ENCODE measurements around the gene COG1. TPM values are rescaled to one million over a fixed set of nuclear protein-coding genes. Genes with fewer than 3 reads are reported as not detected.

COG1 gene
- total RNA-seq, 1 experiment from 2014 or later: 41.2 TPM

GRCh38 chr17:73165616-73166404 lies 27.0 kb upstream of the COG1 start:
- in situ Hi-C loops (cut with HindIII; ENCODE audit: low pct_unique_long_range_greater_than_20kb, low sequenced_read_pairs) (no loop called here), intact Hi-C loops (cut with micrococcal nuclease; ENCODE audit: unreplicated experiment) (no loop called here)
- H3K4me1 ChIP-seq (ENCODE audit: control insufficient read depth, insufficient read depth, low read length): peaks cover 18% of the 10 kb centered on the region
- H3K27ac ChIP-seq (ENCODE audit: low read length): peak overlapping the region; percentile 25; the same call in 1 of the 2 replicates
- ChIA-PET CTCF (interaction anchor here (0.6 to 1.5 kb wide), 4 partner anchors 9 to 953 kb away, joined by 3 to 5 read pairs (median 4); no protein-coding TSS in a partner anchor), POLR2A (interaction anchor here (0.6 to 0.7 kb wide), 2 partner anchors 33 to 181 kb away, joined by 5 to 14 read pairs; no protein-coding TSS in a partner anchor)
- BruUV-seq (replicated peaks): no TSS peak
- TF ChIP-seq CTCF (IDR thresholded peaks at IDR 0.05): no peak
- no peak for TF ChIP-seq POLR2AphosphoS5 (IDR thresholded peaks at IDR 0.05; ENCODE audit: low read depth, low read length)
- TF ChIP-seq SIN3A (IDR thresholded peaks at IDR 0.05; ENCODE audit: borderline replicate concordance, insufficient read depth, low read depth, low read length): no peak
- no peak for TF ChIP-seq TCF7L2 (IDR thresholded peaks at IDR 0.05; ENCODE audit: low read depth, low read length)
- no peak for TF ChIP-seq REST (IDR thresholded peaks at IDR 0.05; ENCODE audit: insufficient read depth in 1 of 2, low read depth in 2 of 2, low read length in 1 of 2)
- ATAC-seq (peak; percentile 26; the same call in 1 of the 2 replicates), DNase-seq (ENCODE audit: low read depth, low spot score) (no peak)
- peak overlapping the region; percentile 44 to 66 for H3K4me3 ChIP-seq (ENCODE audit: low read depth in 2 of 2, low read length in 2 of 2)
- H3K9me3 ChIP-seq (ENCODE audit: control insufficient read depth, insufficient read depth, low read depth, low read length): no peaks in the 10 kb centered on the region
- H3K36me3 ChIP-seq (ENCODE audit: control insufficient read depth, insufficient read depth, low read length): no peaks in the 10 kb centered on the region
- no peaks in the 10 kb centered on the region for H3K27me3 ChIP-seq (ENCODE audit: control insufficient read depth, insufficient read depth, low read length)

GRCh38 chr17:73166731-73167581 lies 25.9 kb upstream of the COG1 start:
- in situ Hi-C loops (cut with HindIII; ENCODE audit: low pct_unique_long_range_greater_than_20kb, low sequenced_read_pairs): no loop called here

More at GRCh38 chr17:73166731-73167581, 25.9 kb upstream of the COG1 start:
- CTCF ChIA-PET: interaction anchor here (0.7 kb wide), 1 partner anchor 438 kb away, joined by 3 read pairs; no protein-coding TSS in a partner anchor
- Histone ChIP-seq H3K27me3 (ENCODE audit: control insufficient read depth, insufficient read depth, low read length) (no peaks in the 10 kb centered on the region), H3K27ac (ENCODE audit: low read length) (no peak overlapping the region; the same call in 1 of the 2 replicates), H3K36me3 (ENCODE audit: control insufficient read depth, insufficient read depth, low read length) (no peaks in the 10 kb centered on the region), H3K4me3 (ENCODE audit: low read depth in 2 of 2, low read length in 2 of 2) (peak overlapping the region; percentile 44 to 66; a peak in 3 of 4 replicates), H3K9me3 (ENCODE audit: control insufficient read depth, insufficient read depth, low read depth, low read length) (no peaks in the 10 kb centered on the region), H3K4me1 (ENCODE audit: control insufficient read depth, insufficient read depth, low read length) (peaks cover 18% of the 10 kb centered on the region)
- DNase-seq (ENCODE audit: low read depth, low spot score) (no peak), ATAC-seq (peak; percentile 9; the same call in 1 of the 2 replicates)
- no TSS peak for BruUV-seq (replicated peaks)
- POLR2A ChIA-PET: interaction anchor here (0.6 kb wide), 1 partner anchor 182 kb away, joined by 14 read pairs; no protein-coding TSS in a partner anchor
- intact Hi-C loops (cut with micrococcal nuclease; ENCODE audit: unreplicated experiment): no loop called here
- TF ChIP-seq REST (IDR thresholded peaks at IDR 0.05; ENCODE audit: insufficient read depth in 1 of 2, low read depth in 2 of 2, low read length in 1 of 2) (no peak), POLR2AphosphoS5 (IDR thresholded peaks at IDR 0.05; ENCODE audit: low read depth, low read length) (no peak), SIN3A (IDR thresholded peaks at IDR 0.05; ENCODE audit: borderline replicate concordance, insufficient read depth, low read depth, low read length) (no peak), TCF7L2 (IDR thresholded peaks at IDR 0.05; ENCODE audit: low read depth, low read length) (no peak), CTCF (IDR thresholded peaks at IDR 0.05) (no peak)

All from Panc1 (cell line).